OCI-LY7 (cell line): ENCODE results near the gene LUC7L. TPM values are rescaled to one million over a fixed set of nuclear protein-coding genes. Genes with fewer than 3 reads are reported as not detected.

ENCODE experiments used
- BruUV-seq: library from RNA; stranded (reverse); fragments of 400-500 nt; replicated peaks from 2 replicates; lab custom pipeline; 2021; lab: Mats Ljungman, UMichigan
- CTCF ChIA-PET: fragments of 300-600 bp; sonication (Branson Sonifier 250); formaldehyde crosslinking; loops from one replicate; lab custom pipeline; 2022; ENCODE audit warnings: antibody characterized with exemption; ENCODE audit not compliant: unreplicated experiment; lab: Charles Lee
- POLR2A ChIA-PET: fragments of 300-600 bp; sonication (Branson Sonifier 250); formaldehyde crosslinking; loops from one replicate; lab custom pipeline; 2022; ENCODE audit warnings: antibody characterized with exemption; lab: Charles Lee
- DNase-seq: peaks from one replicate; pipeline ENCODE4 v3.0.0-alpha.2; 2015; ENCODE audit warnings: low spot score
- H2AFZ ChIP-seq: fragments of 200-600 bp; sonication (generic), shearing (Covaris generic); 2 replicates; pipeline ENCODE4 v1.6.1; 2014; ENCODE audit warnings: mild to moderate bottlenecking, antibody characterized with exemption, low read length, moderate library complexity
- H3K27ac ChIP-seq: fragments of 200-600 bp; sonication (generic); 2 replicates; pipeline ENCODE4 v1.5.1; 2014; ENCODE audit warnings: mixed run types, low read depth, mild to moderate bottlenecking, moderate library complexity, low read length, inconsistent platforms; ENCODE audit not compliant: poor library complexity, severe bottlenecking
- H3K36me3 ChIP-seq: fragments of 200-600 bp; sonication (generic); 2 replicates; pipeline ENCODE4 v1.6.1; 2014; ENCODE audit warnings: mild to moderate bottlenecking, antibody characterized with exemption, low read length, moderate library complexity, mixed read lengths; ENCODE audit not compliant: insufficient read depth
- H3K4me1 ChIP-seq: fragments of 200-600 bp; sonication (generic); 2 replicates; pipeline ENCODE4 v1.5.1; 2014; ENCODE audit warnings: mild to moderate bottlenecking, low read length; ENCODE audit not compliant: insufficient read depth, poor library complexity, severe bottlenecking
- H3K4me2 ChIP-seq: fragments of 200-600 bp; sonication (generic); 2 replicates; pipeline ENCODE4 v1.6.1; 2014; ENCODE audit warnings: mild to moderate bottlenecking, low read length
- H3K4me3 ChIP-seq: fragments of 200-600 bp; sonication (generic); 2 replicates; pipeline ENCODE4 v1.5.1; 2014; ENCODE audit warnings: mild to moderate bottlenecking, low read depth, low read length; ENCODE audit not compliant: poor library complexity, severe bottlenecking
- H3K79me2 ChIP-seq: fragments of 200-600 bp; sonication (generic); 2 replicates; pipeline ENCODE4 v1.6.1; 2016; ENCODE audit warnings: low read depth, mild to moderate bottlenecking, low read length, moderate library complexity, mixed read lengths; ENCODE audit not compliant: insufficient read depth
- H3K9me2 ChIP-seq: fragments of 200-600 bp; sonication (generic); 2 replicates; pipeline ENCODE4 v1.6.1; 2016; ENCODE audit warnings: mild to moderate bottlenecking, low read length, mixed read lengths; ENCODE audit not compliant: insufficient read depth
- H3K9me3 ChIP-seq: fragments of 200-600 bp; sonication (generic); 2 replicates; pipeline ENCODE4 v1.6.1; 2014; ENCODE audit warnings: mild to moderate bottlenecking, mixed run types, low read length, mixed read lengths
- H4K20me1 ChIP-seq: fragments of 200-600 bp; sonication (generic); 2 replicates; pipeline ENCODE4 v1.6.1; 2014; ENCODE audit warnings: mild to moderate bottlenecking, antibody characterized with exemption, low read length, moderate library complexity, mixed read lengths; ENCODE audit not compliant: insufficient read depth
- EZH2phosphoT487 ChIP-seq: fragments of 200-600 bp; sonication (generic); IDR thresholded peaks from 2 replicates; pipeline ENCODE4 v1.6.1; 2018; ENCODE audit warnings: low read depth, borderline replicate concordance, mild to moderate bottlenecking, mixed run types, antibody characterized with exemption, low read length, moderate library complexity, mixed read lengths
- intact Hi-C: fragments of 100-400 bp; cut with micrococcal nuclease; formaldehyde crosslinking; loops from one replicate; pipeline ENCODE4 v1.10.0; 2022; ENCODE audit not compliant: unreplicated experiment
- total RNA-seq, 2 experiments: library from RNA; depleted of rRNA in 1 of 2; stranded (reverse); fragments of >200 nt in 1 of 2; shearing (Covaris generic) in 1 of 2; gene quantifications; 2 replicates each; pipeline ENCODE4 v1.2.3, GENCODE V29; 2014 to 2022
- TF ChIP-seq, protein P1 (sequence below): fragments of 200-600 bp; sonication (generic); conservative IDR thresholded peaks from 2 replicates; pipeline ENCODE4 v1.5.1; 2014; ENCODE audit warnings: mild to moderate bottlenecking, antibody characterized with exemption, low read length, moderate library complexity, mixed read lengths

LUC7L gene
- total RNA-seq, 2 experiments from 2014 or later: 81.4 to 90.5 TPM

DNA sequence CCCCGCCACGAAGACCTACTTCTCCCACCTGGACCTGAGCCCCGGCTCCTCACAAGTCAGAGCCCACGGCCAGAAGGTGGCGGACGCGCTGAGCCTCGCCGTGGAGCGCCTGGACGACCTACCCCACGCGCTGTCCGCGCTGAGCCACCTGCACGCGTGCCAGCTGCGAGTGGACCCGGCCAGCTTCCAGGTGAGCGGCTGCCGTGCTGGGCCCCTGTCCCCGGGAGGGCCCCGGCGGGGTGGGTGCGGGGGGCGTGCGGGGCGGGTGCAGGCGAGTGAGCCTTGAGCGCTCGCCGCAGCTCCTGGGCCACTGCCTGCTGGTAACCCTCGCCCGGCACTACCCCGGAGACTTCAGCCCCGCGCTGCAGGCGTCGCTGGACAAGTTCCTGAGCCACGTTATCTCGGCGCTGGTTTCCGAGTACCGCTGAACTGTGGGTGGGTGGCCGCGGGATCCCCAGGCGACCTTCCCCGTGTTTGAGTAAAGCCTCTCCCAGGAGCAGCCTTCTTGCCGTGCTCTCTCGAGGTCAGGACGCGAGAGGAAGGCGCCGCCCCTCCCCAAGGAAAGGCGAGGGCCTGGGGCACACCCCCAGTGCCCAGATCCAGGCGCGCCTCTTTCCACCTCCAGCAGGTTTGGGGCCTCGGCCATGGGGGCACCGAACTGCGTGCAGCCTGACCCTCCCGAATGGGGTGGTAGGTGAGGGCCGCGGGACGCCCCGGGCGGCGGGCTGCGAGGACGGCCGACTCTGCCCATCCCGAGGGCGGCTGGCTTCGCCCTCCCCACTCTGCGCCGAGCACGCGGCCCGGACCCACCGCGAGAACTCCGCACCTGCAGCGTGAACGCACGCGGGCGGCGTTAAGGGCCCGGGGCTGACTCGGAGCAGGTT is 48.3 kb downstream of the LUC7L start:
- H3K9me2 ChIP-seq: no peaks in the 10 kb centered on the region
- H3K4me2 ChIP-seq: peak overlapping the region; percentile 26; the same call in 1 of the 2 replicates
- no TSS peak for BruUV-seq
- TF ChIP-seq, protein P1, sequence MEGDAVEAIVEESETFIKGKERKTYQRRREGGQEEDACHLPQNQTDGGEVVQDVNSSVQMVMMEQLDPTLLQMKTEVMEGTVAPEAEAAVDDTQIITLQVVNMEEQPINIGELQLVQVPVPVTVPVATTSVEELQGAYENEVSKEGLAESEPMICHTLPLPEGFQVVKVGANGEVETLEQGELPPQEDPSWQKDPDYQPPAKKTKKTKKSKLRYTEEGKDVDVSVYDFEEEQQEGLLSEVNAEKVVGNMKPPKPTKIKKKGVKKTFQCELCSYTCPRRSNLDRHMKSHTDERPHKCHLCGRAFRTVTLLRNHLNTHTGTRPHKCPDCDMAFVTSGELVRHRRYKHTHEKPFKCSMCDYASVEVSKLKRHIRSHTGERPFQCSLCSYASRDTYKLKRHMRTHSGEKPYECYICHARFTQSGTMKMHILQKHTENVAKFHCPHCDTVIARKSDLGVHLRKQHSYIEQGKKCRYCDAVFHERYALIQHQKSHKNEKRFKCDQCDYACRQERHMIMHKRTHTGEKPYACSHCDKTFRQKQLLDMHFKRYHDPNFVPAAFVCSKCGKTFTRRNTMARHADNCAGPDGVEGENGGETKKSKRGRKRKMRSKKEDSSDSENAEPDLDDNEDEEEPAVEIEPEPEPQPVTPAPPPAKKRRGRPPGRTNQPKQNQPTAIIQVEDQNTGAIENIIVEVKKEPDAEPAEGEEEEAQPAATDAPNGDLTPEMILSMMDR: no peak
- TF ChIP-seq EZH2phosphoT487: no peak
- peak; percentile 76 for DNase-seq
- intact Hi-C loops: loop anchor here (1.0 kb wide), 1 partner anchor 64 kb away; no protein-coding TSS in a partner anchor
- no peaks in the 10 kb centered on the region for H3K9me3 ChIP-seq
- H3K79me2 ChIP-seq: no peaks in the 10 kb centered on the region
- ChIA-PET CTCF (no interaction called here), POLR2A (interaction anchor here (1.3 kb wide), 1 partner anchor 12 kb away, joined by 3 read pairs; no protein-coding TSS in a partner anchor)
- peaks cover 4% of the 10 kb centered on the region for H3K4me1 ChIP-seq
- no peaks in the 10 kb centered on the region for H4K20me1 ChIP-seq
- H3K27ac ChIP-seq: no peak overlapping the region
- no peak overlapping the region for H2AFZ ChIP-seq
- peaks cover 25% of the 10 kb centered on the region for H3K36me3 ChIP-seq
- no peak overlapping the region for H3K4me3 ChIP-seq

DNA sequence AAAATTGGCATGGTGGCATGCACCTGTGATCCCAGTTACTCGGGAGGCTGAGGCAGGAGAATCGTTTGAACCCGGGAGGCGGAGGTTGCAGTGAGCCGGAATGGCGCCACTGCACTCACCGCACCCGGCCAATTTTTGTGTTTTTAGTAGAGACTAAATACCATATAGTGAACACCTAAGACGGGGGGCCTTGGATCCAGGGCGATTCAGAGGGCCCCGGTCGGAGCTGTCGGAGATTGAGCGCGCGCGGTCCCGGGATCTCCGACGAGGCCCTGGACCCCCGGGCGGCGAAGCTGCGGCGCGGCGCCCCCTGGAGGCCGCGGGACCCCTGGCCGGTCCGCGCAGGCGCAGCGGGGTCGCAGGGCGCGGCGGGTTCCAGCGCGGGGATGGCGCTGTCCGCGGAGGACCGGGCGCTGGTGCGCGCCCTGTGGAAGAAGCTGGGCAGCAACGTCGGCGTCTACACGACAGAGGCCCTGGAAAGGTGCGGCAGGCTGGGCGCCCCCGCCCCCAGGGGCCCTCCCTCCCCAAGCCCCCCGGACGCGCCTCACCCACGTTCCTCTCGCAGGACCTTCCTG is 49.1 kb downstream of the LUC7L start, which contains the start of gene HBQ1:
Gene HBQ1, plus strand, starts transcription at position 359 of the 575 bp plus-strand sequence. Its CDS starts 28 bp downstream, at position 387.
- ChIA-PET CTCF (no interaction called here), POLR2A (no interaction called here)
- Histone ChIP-seq H3K9me2 (no peaks in the 10 kb centered on the region), H3K4me1 (peaks cover 4% of the 10 kb centered on the region), H3K9me3 (no peaks in the 10 kb centered on the region), H3K4me2 (peak within 1 kb of the TSS; percentile 26; the same call in 1 of the 2 replicates), H3K36me3 (peaks cover 18% of the 10 kb centered on the region; the same call in 1 of the 2 replicates), H3K4me3 (no peak within 1 kb of the TSS), H3K79me2 (no peaks in the 10 kb centered on the region), H2AFZ (no peak within 1 kb of the TSS), H3K27ac (no peak within 1 kb of the TSS), H4K20me1 (no peaks in the 10 kb centered on the region)
- DNase-seq: no peak
- TF ChIP-seq, protein P1: no peak
- no peak for TF ChIP-seq EZH2phosphoT487
- BruUV-seq: no TSS peak
- intact Hi-C loops: no loop called here
